Medulla oblongata (tissue), 1 donor: ENCODE measurements around the gene KCNMA1.
"Not testable (repeated sequence)": the region's sequence is repeated elsewhere in the genome, so short reads cannot be mapped to it uniquely, and the experiment has no call there.

ENCODE experiments used
- DNase-seq: peaks from one replicate; pipeline ENCODE4 v3.0.0-alpha.2; 2015; ENCODE audit errors: extremely low spot score

KCNMA1 gene

GRCh38 chr10:77637532-77638320 is at the start of gene KCNMA1:
Gene KCNMA1, minus strand, starts transcription at chr10:77637808.
- DNase-seq, result peak; percentile 29

GRCh38 chr10:77686650-77687417 is 49.2 kb upstream of the KCNMA1 start:
- DNase-seq, result no peak

GRCh38 chr10:77686096-77686495 is 48.5 kb upstream of the KCNMA1 start:
- DNase-seq, result no peak

- DNase-seq, result no peak
Measured at GRCh38 chr10:77685432-77685831, 47.8 kb upstream of the KCNMA1 start.

- DNase-seq, result not testable (repeated sequence)
Measured at GRCh38 chr10:77683088-77683432, 45.5 kb upstream of the KCNMA1 start.

- DNase-seq, result no peak
Measured at GRCh38 chr10:77682393-77683087, 44.9 kb upstream of the KCNMA1 start.

GRCh38 chr10:77681839-77682238 is 44.2 kb upstream of the KCNMA1 start:
- DNase-seq, result no peak

- DNase-seq, result no peak
Measured at GRCh38 chr10:77680811-77681210, 43.2 kb upstream of the KCNMA1 start.

- no peak for DNase-seq
Measured at GRCh38 chr10:77680065-77680464, 42.5 kb upstream of the KCNMA1 start.

- DNase-seq, result no peak
Measured at GRCh38 chr10:77679217-77679616, 41.6 kb upstream of the KCNMA1 start.

GRCh38 chr10:77678146-77678545 is 40.5 kb upstream of the KCNMA1 start:
- DNase-seq, result no peak

GRCh38 chr10:77675347-77675746 is 37.7 kb upstream of the KCNMA1 start:
- no peak for DNase-seq

- no peak for DNase-seq
Measured at GRCh38 chr10:77673515-77674140, 36.0 kb upstream of the KCNMA1 start.

GRCh38 chr10:77673101-77673500 is 35.5 kb upstream of the KCNMA1 start:
- DNase-seq, result no peak

GRCh38 chr10:77671594-77672252 is 34.1 kb upstream of the KCNMA1 start:
- no peak for DNase-seq

- no peak for DNase-seq
Measured at GRCh38 chr10:77670817-77671443, 33.3 kb upstream of the KCNMA1 start.

GRCh38 chr10:77669892-77670291 is 32.3 kb upstream of the KCNMA1 start:
- DNase-seq, result no peak

- no peak for DNase-seq
Measured at GRCh38 chr10:77667426-77668324, 30.1 kb upstream of the KCNMA1 start.

- DNase-seq, result no peak
Measured at GRCh38 chr10:77666821-77667220, 29.2 kb upstream of the KCNMA1 start.

GRCh38 chr10:77664696-77665095 is 27.1 kb upstream of the KCNMA1 start:
- no peak for DNase-seq
